ENCODE results near the gene GRB2.
"Not testable (repeated sequence)": the region's sequence is repeated elsewhere in the genome, so short reads cannot be mapped to it uniquely, and the experiment has no call there.

GRB2 gene

DNA sequence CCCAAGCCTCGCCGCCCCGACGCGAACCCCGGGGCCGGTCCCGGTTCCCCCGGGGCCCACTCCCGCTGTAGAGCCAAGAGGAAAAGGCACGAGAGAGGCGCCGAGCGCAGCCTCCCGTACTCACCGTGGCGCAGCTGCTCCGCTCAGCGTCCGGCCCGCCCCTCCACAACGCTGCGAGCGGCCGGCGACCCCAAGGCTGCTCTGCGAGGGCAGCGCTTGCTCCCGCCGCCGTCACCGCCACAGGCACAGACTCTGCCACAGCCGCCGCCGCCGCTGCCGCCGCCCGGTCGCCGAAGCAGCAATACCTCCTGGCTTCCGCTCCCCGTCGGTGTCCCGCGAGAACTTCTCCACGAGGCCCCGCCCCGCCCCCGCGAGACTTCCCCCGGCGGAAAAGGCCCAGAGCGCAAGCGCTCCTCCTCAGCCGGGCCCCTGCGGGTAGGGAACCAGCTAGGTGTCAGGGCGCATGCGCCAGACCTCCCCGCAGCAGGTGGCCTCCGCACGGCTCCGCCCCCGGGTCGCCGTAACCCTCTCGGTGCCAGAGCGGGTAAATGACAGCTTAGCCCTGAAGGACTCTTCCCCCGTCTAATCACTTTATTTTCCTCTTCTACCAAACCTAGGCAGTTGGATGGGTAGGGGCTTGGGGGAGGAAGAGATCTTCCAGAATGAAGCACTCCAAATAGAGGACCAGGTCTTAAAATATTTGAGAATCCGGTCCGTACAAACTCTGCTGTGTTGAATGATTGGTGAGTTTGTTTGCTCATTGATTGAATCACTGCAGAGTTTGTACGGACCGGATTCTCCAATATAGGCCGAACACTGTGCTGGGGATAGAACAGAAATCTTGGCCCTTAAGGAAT lies at the start of gene GRB2:
Gene GRB2 (minus strand): TSS at position 314 of the 857 bp plus-strand sequence. CDS start 12,050 bp downstream, outside the sequence.
- TF ChIP-seq, protein P1, sequence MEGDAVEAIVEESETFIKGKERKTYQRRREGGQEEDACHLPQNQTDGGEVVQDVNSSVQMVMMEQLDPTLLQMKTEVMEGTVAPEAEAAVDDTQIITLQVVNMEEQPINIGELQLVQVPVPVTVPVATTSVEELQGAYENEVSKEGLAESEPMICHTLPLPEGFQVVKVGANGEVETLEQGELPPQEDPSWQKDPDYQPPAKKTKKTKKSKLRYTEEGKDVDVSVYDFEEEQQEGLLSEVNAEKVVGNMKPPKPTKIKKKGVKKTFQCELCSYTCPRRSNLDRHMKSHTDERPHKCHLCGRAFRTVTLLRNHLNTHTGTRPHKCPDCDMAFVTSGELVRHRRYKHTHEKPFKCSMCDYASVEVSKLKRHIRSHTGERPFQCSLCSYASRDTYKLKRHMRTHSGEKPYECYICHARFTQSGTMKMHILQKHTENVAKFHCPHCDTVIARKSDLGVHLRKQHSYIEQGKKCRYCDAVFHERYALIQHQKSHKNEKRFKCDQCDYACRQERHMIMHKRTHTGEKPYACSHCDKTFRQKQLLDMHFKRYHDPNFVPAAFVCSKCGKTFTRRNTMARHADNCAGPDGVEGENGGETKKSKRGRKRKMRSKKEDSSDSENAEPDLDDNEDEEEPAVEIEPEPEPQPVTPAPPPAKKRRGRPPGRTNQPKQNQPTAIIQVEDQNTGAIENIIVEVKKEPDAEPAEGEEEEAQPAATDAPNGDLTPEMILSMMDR (conservative IDR thresholded peaks at IDR 0.05): no peak
- H3K27ac ChIP-seq: peak within 1 kb of the TSS; percentile 88

DNA sequence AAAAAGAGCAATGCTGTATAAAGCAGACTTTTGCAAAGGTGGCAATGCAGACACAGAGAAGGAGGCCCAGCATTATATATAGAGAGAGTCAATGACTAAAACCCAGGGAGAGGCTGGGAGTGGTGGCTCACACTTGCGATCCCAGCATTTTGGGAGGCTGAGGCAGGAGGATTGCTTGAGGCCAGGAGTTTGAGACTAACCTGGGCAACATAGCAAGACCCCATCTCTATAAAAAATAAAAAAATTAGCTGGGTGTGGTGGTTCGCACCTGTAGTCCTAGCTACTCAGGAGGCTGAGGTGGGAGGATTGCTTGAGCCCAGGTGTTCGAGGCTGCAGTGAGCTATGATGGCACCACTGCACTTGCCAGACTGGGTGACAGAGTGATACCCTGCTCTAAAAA lies 49.2 kb upstream of the GRB2 start:
- not testable (repeated sequence) for H3K27ac ChIP-seq

DNA sequence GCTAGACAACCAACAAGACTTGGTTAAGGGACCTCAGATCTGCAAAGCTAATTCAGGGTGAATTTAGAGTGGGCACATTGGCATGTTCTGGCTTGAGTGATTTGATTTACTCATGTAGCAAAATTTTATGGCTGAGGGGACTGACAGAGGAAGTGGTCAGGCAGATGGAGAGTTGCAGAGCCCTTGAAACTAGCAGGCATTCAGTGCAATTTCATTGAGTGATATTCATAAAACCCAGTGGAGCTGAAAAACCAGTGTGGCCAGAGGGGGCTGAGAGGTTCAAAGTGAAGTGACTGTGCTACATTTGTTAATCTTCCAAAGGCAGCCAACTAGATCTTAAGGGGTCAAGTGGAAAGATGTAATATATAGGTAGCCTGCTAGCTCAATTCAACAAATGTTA lies 48.7 kb upstream of the GRB2 start:
- H3K27ac ChIP-seq: no peak overlapping the region
- TF ChIP-seq, protein P1 (conservative IDR thresholded peaks at IDR 0.05): no peak

DNA sequence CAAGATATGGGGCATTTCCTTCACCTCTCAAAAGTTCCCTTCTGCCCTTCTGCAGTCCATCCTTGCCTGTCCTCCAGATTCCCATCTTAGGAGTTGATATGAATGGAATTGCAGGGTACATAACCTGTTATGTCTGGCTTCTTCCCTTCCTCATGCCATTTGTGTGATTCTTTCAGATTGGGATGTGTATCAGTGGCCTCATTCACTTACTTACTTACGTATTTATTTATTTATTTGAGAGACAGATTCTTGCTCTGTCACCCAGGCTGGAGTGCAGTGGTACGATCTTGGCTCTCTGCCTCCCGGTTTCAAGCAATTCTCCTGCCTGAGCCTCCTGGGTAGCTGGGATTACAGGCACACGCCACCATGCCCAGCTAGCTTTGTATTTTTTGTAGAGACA lies 44.8 kb upstream of the GRB2 start:
- TF ChIP-seq, protein P1 (conservative IDR thresholded peaks at IDR 0.05): no peak
- H3K27ac ChIP-seq: no peak overlapping the region

DNA sequence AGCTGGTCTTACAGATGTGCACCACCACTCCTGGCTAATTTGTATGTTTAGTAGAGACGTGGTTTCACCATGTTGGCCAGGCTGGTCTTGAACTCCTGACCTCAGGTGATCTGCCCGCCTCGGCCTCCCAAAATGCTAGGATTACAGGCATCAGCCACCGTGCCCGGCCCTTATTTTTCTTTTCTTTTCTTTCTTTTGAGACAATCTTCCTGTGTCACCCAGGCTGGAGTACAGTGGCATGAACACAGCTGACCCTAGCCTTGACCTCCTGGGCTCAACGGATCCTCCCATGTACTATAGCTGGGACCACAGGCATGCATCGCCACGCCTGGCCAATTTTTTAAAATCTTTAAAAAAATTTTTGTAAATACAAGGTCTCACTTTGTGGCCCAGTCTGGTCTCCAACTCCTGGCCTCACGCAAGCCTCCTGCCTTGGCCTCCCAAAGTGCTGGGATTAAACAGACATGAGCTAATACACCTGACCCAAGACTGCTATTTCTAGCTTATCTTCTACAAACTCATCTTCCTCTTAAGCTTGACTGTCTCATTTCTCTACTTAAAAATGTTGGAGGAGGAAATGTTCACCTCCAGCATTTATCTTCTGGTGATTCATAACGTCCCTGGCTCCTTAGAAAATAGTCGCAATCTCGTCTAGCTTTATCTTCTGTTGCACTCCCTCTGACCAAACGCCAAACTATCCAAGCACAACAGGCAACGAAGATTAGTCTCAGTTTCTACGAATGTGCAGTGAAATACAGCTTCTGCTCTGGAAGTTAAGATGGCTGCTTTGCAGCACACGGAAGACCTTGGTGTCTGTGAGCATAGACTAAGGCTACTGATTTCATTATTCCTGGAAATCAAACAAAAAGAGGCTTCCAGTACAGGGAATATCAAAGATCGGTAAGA lies 42.7 kb upstream of the GRB2 start:
- no peak overlapping the region for H3K27ac ChIP-seq
- TF ChIP-seq, protein P1 (conservative IDR thresholded peaks at IDR 0.05): no peak

DNA sequence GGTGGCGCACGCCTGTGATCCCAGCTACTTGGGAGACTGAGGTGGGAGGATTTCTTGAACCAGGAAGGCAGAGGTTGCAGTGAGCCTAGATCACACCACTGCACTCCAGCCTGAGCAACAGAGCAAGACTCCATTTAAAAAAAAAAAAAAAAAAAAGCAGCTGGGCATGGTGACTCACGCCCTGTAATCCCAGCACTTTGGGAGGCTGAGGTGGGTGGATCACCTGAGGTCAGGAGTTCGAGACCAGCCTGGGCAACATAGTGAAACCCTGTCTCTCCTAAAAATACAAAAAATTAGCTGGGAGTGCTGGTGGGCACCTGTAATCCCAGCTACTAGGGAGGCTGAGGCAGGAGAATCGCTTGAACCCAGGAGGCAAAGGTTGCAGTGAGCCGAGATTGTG lies 40.4 kb upstream of the GRB2 start:
- not testable (repeated sequence) for H3K27ac ChIP-seq

DNA sequence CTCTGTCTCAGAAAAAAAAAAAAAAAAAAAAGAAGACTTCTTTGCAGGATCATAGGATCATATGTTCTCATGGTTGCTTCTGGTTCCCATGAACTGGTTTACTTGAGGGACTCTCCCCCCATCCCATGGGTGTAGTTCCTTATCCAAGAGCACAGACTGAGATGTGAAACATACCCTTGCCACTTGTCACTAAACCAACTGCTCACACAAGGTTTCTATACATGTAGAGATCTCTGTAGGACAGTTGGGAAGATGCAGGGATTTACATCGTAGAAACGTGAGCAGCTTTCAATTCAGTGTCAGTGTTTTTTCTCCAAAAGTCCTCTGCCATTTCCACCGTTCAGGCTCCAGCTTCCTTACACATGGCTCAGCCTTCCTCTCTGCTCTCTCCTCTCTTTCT lies 39.8 kb upstream of the GRB2 start:
- H3K27ac ChIP-seq: no peak overlapping the region
- TF ChIP-seq, protein P1 (conservative IDR thresholded peaks at IDR 0.05): no peak

DNA sequence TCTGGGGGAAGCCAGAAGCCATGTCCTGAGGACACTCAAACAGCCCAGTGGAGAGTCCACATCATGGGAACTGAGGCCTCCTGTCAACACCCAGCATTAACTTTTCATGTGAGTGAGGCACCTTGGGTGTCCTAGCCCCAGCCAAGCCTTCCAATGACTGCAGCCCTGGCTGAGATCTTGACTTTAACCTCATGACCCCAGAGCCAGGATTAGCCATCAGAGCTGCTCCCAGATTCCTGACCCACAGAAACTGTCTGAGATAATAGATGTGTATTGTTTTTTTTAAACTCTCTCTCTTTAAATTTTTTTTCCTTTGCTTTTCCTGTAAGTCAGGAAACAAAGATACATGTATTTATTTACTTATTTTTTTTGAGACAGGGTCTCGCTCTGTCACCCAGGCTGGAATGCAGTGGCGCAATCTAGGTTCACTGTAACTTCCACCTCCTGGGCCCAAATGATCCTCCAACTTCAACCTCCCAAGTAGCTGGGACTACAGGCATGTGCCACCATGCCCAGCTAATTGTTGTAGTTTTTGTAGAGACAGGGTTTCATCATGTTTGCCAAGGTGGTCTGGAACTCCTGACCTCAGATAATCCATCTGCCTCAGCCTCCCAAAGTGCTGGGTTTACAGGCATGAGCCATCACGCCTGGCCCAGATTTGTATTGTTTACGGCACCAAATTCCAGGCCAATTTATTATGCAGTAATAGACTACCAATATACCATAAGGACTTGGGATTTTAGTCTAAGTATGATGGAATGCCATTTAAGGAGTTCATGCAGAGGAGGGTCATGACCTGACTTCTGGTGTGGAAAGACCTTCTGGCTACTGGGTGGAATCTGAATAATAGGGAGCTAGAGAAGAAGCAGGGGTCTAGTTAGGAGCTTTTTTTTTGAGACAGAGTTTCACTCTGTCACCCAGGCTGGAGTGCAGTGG lies 37.0 kb upstream of the GRB2 start:
- no peak overlapping the region for H3K27ac ChIP-seq
- TF ChIP-seq, protein P1 (conservative IDR thresholded peaks at IDR 0.05): no peak

Measured in VCaP (cell line).